Chondrocyte (in vitro differentiated cells): ENCODE results near the gene DGKD. TPM values are rescaled to one million over a fixed set of nuclear protein-coding genes. Genes with fewer than 3 reads are reported as not detected.

Experiments
- DNase-seq: peaks from one replicate; pipeline ENCODE4 v3.0.0; 2021; ENCODE audit warnings: mixed read lengths, low spot score
- H3K27ac Mint-ChIP-seq: one replicate; pipeline ENCODE4 v1.8.0; 2021; ENCODE audit warnings: mild to moderate bottlenecking, moderate library complexity, mixed read lengths; ENCODE audit not compliant: unreplicated experiment
- H3K27me3 Mint-ChIP-seq: 2 replicates; pipeline ENCODE4 v1.8.0; 2021; ENCODE audit warnings: low read depth, mixed read lengths
- H3K36me3 Mint-ChIP-seq: 2 replicates; pipeline ENCODE4 v1.8.0; 2021; ENCODE audit warnings: low read depth, mixed read lengths
- H3K4me1 Mint-ChIP-seq: 2 replicates; pipeline ENCODE4 v1.8.0; 2021; ENCODE audit warnings: low read depth, mild to moderate bottlenecking, mixed read lengths
- H3K4me3 Mint-ChIP-seq: one replicate; pipeline ENCODE4 v1.8.0; 2021; ENCODE audit warnings: mild to moderate bottlenecking, moderate library complexity, mixed read lengths; ENCODE audit not compliant: unreplicated experiment
- H3K9me3 Mint-ChIP-seq: 2 replicates; pipeline ENCODE4 v1.8.0; 2021; ENCODE audit warnings: low read depth, mixed read lengths
- total RNA-seq: library from RNA; stranded (reverse); gene quantifications from 3 replicates; pipeline ENCODE4 v1.2.1, GENCODE V29; 2021
- TF ChIP-seq, protein P1 (sequence below): fragments of 200-600 bp; sonication (generic); IDR thresholded peaks from 2 replicates; pipeline ENCODE4 v1.5.0; 2021; ENCODE audit warnings: antibody characterized with exemption, mild to moderate bottlenecking, moderate library complexity

DGKD gene
- total RNA-seq, 1 donor from 2014 or later: 66.3 TPM

DNA sequence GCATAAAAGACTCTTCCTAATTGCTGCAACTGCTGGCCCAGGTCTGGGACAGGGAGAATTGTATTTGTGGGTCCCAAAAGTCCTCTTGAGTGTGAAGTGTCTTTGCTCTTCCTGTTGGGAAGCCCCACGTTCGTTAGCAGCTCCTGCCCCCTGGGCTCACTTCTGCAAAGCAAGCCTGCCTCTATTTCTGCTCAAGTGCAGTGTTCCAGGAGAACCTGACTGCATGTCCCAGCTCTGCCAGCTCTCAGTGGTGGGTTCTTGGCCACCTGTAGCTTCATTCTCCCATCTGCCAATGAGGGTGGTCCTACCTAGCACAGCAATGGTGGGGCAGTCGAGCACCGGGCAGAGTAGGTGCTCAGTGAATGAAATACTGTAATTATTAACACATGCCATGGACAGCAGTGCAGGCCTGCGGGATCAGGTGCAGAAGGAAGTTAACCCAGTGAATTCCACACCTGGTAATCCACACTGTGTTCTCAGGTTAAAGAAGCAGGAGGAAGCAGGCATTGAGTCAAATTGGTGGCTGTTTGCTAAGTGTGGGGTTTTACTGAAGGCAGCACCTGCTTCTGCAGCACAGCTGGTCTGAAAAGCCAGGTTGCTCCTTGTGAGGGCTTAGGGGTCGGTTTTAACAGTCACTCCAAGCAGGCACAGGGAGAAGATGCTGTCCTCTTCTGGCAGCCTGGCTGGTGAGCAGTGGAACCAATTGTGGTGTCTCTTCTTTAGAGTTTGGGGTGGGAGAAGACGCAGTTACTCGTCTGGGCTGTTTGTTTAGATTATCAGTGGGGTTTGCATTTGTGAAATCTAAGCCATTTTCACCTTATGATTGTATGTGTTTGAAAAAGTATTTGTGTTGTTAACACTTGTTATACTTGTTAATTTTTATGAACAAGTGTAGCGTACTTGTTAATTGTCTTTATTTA, 54.3 kb downstream of the DGKD start:
- DNase-seq: no peak
- H3K4me3 Mint-ChIP-seq: no peak overlapping the region

DNA sequence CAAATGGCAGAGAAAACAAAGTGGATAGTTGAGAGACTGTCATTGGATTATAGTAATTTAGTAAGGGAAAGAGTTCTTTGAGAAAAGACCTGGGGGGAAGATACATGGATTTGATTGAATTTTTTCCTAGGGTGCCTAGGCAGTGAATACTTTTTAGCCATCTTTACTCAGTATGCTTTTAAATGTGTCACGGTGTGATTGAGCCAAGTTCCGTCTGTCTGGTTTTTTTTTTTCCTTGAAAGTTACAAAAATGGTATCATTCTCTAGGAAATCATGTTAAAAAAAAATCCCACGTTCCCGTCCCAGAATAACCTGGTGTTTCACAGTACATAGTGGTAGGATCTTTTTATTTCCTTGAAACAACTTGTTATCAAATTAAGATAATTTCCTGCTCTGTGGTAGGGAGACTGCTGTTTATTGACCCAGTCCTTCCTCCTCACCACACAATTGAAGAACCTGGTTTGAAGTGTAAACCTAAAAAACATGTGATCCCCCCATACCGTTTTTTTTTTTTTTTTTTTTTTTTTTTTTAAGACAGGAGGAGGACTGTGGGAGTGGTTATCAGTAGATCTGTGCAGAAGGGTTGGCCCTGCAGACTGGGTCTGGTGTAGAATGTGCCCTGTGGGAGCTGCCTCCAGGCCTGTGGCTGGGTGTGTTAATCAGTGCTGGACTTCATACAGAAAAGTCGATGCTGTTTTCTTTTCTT, 55.1 kb downstream of the DGKD start:
- H3K27ac Mint-ChIP-seq: peak overlapping the region; percentile 83
- H3K4me3 Mint-ChIP-seq: peak overlapping the region; percentile 2
- H3K9me3 Mint-ChIP-seq: peaks cover 27% of the 10 kb centered on the region
- DNase-seq: no peak
- no peaks in the 10 kb centered on the region for H3K27me3 Mint-ChIP-seq
- TF ChIP-seq, protein P1, sequence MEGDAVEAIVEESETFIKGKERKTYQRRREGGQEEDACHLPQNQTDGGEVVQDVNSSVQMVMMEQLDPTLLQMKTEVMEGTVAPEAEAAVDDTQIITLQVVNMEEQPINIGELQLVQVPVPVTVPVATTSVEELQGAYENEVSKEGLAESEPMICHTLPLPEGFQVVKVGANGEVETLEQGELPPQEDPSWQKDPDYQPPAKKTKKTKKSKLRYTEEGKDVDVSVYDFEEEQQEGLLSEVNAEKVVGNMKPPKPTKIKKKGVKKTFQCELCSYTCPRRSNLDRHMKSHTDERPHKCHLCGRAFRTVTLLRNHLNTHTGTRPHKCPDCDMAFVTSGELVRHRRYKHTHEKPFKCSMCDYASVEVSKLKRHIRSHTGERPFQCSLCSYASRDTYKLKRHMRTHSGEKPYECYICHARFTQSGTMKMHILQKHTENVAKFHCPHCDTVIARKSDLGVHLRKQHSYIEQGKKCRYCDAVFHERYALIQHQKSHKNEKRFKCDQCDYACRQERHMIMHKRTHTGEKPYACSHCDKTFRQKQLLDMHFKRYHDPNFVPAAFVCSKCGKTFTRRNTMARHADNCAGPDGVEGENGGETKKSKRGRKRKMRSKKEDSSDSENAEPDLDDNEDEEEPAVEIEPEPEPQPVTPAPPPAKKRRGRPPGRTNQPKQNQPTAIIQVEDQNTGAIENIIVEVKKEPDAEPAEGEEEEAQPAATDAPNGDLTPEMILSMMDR: no peak
- H3K36me3 Mint-ChIP-seq: peaks cover 14% of the 10 kb centered on the region
- peaks cover 78% of the 10 kb centered on the region for H3K4me1 Mint-ChIP-seq

More for the DNA sequence above, 54.3 kb downstream of the DGKD start:
- Mint-ChIP-seq H3K27me3 (no peaks in the 10 kb centered on the region), H3K4me1 (peaks cover 74% of the 10 kb centered on the region), H3K27ac (peak overlapping the region; percentile 85), H3K9me3 (peaks cover 27% of the 10 kb centered on the region), H3K36me3 (peaks cover 15% of the 10 kb centered on the region)
- TF ChIP-seq, protein P1: no peak

DNA sequence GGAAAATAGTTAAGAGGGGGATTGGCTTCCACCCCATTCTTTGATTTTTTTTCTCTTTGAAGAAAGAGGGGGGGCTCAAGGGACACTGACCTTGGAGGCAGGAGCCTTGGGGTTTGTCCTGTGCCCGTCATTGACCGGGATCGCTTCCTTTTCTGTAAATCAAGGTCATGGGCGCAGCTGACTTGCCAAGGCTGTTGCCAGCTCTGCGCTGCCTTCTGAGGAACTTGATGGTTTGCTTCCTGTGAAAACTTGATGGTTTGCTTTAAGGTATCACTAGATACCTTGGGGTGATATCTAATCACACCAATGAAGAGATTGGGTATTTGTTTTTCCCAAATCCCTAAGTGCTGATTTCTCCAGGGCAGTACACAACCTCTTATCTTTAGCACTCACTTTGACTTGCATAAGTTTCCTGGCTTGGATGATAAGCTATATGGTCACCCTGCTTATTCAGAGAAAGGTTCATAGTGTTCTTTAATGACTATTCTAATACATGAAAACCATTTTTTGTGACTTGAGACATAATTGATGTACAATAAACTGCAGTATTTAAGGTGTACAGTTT, 56.0 kb downstream of the DGKD start:
- H3K36me3 Mint-ChIP-seq: peaks cover 10% of the 10 kb centered on the region
- TF ChIP-seq, protein P1: no peak
- peaks cover 83% of the 10 kb centered on the region for H3K4me1 Mint-ChIP-seq
- H3K9me3 Mint-ChIP-seq: peaks cover 23% of the 10 kb centered on the region
- no peak for DNase-seq
- no peak overlapping the region for H3K4me3 Mint-ChIP-seq
- peak overlapping the region; percentile 58 for H3K27ac Mint-ChIP-seq
- H3K27me3 Mint-ChIP-seq: no peaks in the 10 kb centered on the region

DNA sequence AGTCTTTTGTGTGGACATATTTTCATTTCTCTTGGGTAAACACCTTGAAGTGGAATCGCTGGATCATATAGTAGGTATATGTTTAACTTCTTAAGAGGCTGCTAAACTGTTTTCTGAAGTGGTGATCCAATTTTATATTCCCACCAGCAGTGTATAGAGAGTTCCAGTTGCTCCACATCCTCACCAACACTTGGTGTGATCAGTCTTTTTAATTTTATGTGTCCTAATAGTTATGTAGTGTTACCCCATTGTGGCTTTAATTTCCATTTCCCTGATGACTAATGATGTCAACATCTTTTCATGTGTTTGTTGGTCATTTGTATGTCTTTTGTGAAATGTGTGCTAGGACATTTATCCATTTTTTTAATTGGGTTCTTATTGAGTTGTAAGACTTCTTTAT, 56.9 kb downstream of the DGKD start:
- peaks cover 23% of the 10 kb centered on the region for H3K9me3 Mint-ChIP-seq
- H3K27me3 Mint-ChIP-seq: no peaks in the 10 kb centered on the region
- no peak for DNase-seq
- no peak overlapping the region for H3K27ac Mint-ChIP-seq
- TF ChIP-seq, protein P1: no peak
- H3K36me3 Mint-ChIP-seq: peaks cover 10% of the 10 kb centered on the region
- H3K4me1 Mint-ChIP-seq: peaks cover 85% of the 10 kb centered on the region
- no peak overlapping the region for H3K4me3 Mint-ChIP-seq

DNA sequence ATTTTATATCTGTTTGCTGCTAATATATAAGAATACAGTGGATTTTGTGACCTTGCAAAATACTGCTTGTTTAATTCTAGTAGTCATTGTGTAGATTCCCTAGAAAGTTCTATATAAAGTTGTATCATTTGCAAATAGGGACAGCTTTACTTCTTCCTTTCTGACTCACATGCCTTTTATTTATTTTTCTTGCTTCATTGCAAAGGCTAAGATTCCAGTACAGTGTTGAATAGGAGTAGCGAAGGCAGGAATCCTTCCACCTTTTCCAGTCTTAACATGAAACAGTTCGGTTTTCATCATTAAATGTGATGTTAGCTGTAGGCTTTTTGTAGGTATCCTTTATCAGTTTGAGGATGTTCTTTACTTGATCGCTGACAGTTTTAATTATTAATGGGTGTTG, 58.1 kb downstream of the DGKD start:
- Mint-ChIP-seq H3K27me3 (no peaks in the 10 kb centered on the region), H3K4me1 (peaks cover 83% of the 10 kb centered on the region), H3K9me3 (peaks cover 23% of the 10 kb centered on the region), H3K27ac (no peak overlapping the region), H3K36me3 (peaks cover 8% of the 10 kb centered on the region), H3K4me3 (no peak overlapping the region)
- TF ChIP-seq, protein P1: no peak
- no peak for DNase-seq
